ENCODE results near the gene TMEM185B.
"Not testable (repeated sequence)": the region's sequence is repeated elsewhere in the genome, so short reads cannot be mapped to it uniquely, and the experiment has no call there.

TMEM185B gene

DNA sequence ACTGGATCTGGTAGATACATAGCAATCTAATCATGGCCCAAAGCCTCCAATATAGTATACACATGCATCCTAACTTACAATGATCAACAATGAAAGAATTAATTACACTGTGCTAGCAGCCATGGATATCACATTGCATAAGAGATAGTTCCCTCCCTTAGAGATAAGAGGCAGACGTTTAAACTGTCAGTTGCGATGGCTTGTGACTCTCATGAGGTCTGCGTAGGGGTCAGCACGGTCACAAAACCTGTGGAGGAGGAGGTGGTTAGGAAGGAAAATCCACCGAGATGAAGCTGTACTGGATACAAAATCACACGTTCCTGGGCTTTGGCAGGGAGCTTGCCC is 28.7 kb upstream of the TMEM185B start:
- DNase-seq (ENCODE audit: low read depth), result no peak

- no peak for DNase-seq (ENCODE audit: low read depth)
Observed at GRCh38 chr2:120251078-120251477, 27.9 kb upstream of the TMEM185B start.

GRCh38 chr2:120250640-120251039 is 27.4 kb upstream of the TMEM185B start:
- DNase-seq (ENCODE audit: low read depth), result no peak

GRCh38 chr2:120247851-120248250 is 24.7 kb upstream of the TMEM185B start:
- no peak for DNase-seq (ENCODE audit: low read depth)

DNA sequence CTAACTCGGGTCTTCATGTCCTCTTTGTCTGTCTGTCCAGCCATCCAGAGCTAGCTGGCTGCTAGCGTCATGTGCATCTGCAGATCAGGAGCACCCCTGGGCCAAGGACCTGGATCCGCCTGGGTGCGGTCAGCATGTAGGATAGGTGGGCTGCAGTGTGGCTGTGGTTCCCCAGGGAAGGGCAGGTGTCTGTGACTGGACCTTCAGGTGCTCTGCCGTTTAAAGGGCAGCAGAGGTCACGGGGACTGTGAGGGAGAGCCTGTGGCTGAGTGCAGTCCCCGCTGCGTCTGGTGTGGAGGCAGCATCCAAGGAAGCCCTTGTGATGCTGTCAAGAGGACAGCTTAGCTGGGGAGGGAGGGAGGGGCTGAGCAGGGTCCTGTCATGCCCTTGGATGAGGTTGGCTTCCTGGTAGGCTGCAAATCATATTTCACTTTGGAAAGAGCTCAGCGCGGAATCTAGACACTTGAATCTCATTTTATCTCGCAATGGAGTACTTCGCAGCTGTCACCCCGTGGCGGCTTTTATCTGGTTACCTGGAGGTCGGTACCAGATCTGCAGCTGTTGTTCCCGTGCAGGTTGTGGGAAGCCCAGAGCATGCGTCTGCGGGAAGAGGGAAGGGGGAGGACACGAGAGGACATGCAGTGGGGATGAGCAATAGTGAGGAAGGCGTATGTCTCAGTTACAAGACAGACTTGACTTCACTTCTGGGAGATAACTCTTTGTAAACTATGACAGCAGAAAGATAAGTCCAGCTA is 23.5 kb upstream of the TMEM185B start:
- no peak for DNase-seq (ENCODE audit: low read depth)

GRCh38 chr2:120245520-120246332 is 22.5 kb upstream of the TMEM185B start:
- no peak for DNase-seq (ENCODE audit: low read depth)

GRCh38 chr2:120244656-120245519 is 21.7 kb upstream of the TMEM185B start:
- DNase-seq (ENCODE audit: low read depth), result no peak

- no peak for DNase-seq (ENCODE audit: low read depth)
Observed at GRCh38 chr2:120243875-120244553, 20.8 kb upstream of the TMEM185B start.

DNA sequence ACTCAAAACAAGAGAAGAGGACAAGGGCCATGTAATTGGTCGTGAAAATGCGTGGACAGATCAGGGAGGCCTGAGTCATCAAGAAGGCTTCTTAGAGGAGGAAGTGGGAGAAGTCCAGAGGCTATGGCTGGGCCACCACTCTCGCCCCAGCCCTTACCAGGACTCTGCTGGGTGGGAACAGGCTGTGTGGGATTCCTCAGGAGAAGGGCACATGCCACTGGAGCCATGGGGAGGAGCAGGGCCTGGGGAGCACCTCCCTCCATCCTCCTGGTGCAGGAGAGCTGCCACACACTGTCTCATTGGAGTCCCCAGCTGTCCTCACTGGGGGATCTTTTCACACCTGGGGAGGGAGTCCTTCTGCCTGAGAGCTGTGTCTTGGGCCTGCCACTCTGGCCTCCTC is 20.0 kb upstream of the TMEM185B start:
- no peak for DNase-seq (ENCODE audit: low read depth)

DNA sequence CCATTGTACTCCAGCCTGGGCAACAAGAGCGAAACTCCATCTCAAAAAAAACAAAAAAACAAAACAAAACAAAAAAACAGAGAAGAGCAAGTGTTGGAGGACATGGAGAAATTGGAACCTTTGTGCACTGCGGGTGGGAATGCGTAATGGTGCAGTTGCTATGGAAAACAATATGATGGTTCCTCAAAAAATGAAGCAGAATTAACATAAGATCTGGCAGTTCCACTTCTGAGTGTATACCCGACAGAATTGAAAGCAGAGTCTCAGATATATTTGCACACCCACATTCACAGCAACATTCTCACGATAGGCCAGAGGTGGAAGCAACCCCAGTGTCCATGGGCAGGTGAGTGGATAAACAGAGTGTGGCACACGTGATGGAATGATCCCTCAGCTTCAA is 18.5 kb upstream of the TMEM185B start:
- DNase-seq (ENCODE audit: low read depth), result no peak

- no peak for DNase-seq (ENCODE audit: low read depth)
Observed at GRCh38 chr2:120240901-120241429, 17.8 kb upstream of the TMEM185B start.

- DNase-seq (ENCODE audit: low read depth), result no peak
Observed at GRCh38 chr2:120239488-120240287, 16.5 kb upstream of the TMEM185B start.

- no peak for DNase-seq (ENCODE audit: low read depth)
Observed at GRCh38 chr2:120238728-120239487, 15.7 kb upstream of the TMEM185B start.

GRCh38 chr2:120237491-120237902 is 14.3 kb upstream of the TMEM185B start:
- no peak for DNase-seq (ENCODE audit: low read depth)

- no peak for DNase-seq (ENCODE audit: low read depth)
Observed at GRCh38 chr2:120236791-120237190, 13.6 kb upstream of the TMEM185B start.

- no peak for DNase-seq (ENCODE audit: low read depth)
Observed at GRCh38 chr2:120236316-120236715, 13.1 kb upstream of the TMEM185B start.

DNA sequence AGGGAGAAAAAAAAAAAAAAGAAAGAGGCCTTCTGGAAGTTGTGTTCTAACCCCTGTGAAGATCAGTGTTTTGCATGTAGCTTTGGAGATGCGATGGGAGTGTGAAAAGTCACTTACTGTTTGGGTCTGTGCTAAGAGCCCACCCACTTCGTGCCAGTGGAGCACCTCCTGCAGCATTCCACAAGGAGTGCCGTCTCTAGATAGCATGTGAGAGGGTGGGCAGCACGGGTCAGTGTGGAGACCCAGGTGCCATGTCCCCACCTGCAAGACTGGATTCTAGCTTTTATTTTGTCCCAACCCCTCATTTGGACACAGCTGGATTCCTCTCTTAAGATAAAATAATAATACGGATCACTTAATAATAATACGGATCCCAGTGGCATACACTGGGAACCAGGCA is 12.5 kb upstream of the TMEM185B start:
- no peak for DNase-seq (ENCODE audit: low read depth)

DNA sequence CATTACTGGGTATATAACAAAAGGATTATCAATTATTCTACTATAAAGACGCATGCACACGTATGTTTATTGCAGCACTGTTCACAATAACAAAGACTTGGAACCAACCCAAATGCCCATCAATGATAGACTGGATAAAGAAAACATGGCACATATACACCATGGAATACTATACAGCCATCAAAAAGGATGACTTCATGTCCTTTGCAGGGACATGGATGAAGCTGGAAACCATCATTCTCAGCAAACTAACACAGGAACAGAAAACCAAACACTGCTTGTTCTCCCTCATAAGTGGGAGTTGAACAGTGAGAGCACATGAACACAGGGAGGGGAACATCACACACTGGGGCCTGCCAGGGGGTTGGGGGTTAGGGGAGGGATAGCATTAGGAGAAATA is 12.0 kb upstream of the TMEM185B start:
- not testable (repeated sequence) for DNase-seq (ENCODE audit: low read depth)

DNA sequence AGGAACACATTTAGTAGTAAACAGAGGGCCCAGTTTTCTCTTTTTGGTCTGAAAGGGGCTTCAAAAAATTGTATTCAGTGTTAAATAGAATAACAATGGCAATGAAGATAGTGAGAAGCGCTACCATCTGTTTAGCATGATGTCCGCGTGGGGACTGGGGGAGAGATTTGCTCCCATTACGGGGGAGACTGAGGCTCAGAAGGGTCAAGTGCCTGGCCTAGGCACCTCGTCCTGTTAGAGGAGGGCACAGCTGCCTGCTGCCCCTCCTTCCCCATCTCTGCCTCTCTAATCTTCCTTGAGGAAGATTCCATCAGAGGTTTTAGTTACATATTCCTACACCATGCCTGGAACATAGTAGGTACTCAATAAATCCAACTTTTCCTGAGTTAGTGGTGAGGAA is 10.1 kb upstream of the TMEM185B start:
- DNase-seq (ENCODE audit: low read depth), result no peak

GRCh38 chr2:120231974-120232635 is 8.9 kb upstream of the TMEM185B start:
- DNase-seq (ENCODE audit: low read depth), result peak; percentile 76

Measured in stimulated activated CD4-positive, alpha-beta T cell treated with anti-CD3 and anti-CD28 coated beads, Interleukin-2, amount 100 ng/mL, for 4 hours (primary cell).